GM18861 (cell line): ENCODE results near the gene ARHGAP5.

Source experiments
- ATAC-seq: cut with Tn5 transposase; IDR thresholded peaks from one replicate; pipeline ENCODE4 v1.9.1; 2021; ENCODE audit not compliant: unreplicated experiment

Gene ARHGAP5

GRCh38 chr14:32074887-32075572 lies 2.1 kb upstream of the ARHGAP5 start:
- ATAC-seq: no peak

GRCh38 chr14:32075672-32076277 lies 1.3 kb upstream of the ARHGAP5 start:
- peak; percentile 24 for ATAC-seq

DNA sequence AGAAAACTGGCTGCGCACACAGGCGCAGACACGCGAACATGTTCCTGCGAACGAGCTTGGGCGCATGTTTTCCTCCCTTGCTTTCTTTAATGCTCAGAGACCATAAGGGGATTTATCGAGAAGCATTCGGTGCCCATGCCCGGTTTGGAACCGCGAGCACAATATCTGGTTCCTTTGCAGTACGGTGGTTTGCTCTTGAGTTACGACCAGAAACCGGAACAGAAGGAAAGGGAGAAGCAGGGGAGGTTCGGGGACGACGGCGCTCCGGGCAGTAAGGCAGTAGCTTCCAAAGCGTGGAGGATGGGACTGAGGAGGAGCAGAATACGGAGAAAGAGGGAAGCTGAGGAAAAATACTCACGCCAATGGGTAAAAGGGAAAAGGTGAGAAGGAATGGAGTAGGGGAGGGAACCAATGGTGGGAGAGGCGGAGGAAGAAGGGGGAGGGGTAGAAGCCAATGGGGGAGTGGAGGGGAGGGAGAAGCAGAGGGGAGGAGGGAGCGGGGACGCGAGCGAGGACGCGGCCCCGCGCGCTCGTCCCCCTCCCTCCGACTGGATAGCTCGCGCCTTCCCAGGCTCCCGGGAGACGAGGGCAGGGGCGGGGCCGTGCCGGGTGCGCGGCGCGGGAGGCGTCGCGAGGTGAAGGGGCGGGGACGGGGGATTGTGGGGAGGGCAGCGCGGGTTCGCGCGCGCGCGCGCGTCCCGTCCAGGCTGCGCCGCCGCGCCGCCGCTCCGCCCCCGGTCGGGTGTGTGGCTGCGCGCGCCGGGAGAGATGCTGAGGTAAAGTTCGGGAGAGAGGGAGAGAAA lies 625 bp upstream of the ARHGAP5 start:
- peak; percentile 36 for ATAC-seq

DNA sequence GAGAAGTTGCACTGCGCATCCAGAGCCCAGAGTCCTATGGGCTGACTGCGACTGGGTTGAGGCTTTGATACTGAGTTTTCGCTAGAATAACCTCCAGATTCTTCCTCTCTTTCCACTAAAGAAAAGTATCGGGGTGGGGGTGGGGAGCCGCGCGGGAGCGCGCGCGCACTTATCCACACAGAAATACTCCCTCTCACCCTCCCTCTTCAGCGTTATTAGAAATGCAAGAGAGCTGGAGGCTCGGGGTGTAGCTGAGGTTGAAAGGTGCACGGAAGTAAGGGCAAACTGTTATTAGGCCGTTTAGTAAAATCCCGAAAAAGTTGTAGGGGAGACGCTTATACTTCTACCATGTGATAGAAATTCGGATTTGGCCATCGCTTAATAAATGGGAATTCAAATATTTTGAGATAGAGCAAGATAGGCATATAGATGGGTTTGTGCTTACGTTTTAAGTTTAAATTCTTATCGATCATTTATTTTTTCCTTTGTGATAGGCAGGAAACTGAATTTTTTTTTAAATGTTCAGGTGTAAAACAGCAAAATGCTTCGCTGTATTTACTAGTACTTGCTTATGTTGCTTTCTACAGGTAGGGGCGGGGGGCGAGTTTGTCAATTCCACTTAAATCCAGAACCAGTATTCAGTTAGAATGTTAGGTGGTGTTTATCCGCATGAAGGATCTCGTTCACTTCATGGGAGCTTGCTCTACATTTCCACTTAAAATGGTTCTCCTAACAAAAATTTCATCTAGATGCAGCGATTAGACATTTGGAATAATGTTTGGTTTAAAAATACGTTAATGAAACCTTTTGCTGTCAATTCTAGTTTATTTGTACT lies 1.1 kb downstream of the ARHGAP5 start:
- no peak for ATAC-seq

DNA sequence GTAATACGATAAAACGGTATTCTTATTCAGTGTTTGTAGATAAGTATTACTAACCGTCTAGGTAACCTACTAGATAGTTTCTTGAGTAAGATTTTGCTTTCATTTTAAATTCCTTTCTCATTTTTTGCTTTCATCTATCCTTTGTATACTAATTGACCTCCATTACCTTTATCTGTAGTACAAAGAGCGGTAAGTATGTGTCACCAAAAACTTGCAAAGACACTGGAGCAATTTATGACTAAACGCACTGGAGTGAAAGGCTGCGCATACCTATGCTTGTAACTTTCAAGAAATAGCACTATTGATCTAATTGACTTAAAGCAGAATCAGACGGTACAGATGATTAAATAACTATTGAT lies 1.7 kb downstream of the ARHGAP5 start:
- no peak for ATAC-seq

GRCh38 chr14:32079264-32079663 lies 2.2 kb downstream of the ARHGAP5 start:
- no peak for ATAC-seq

- ATAC-seq: no peak
Measured at GRCh38 chr14:32080001-32080510, 3.0 kb downstream of the ARHGAP5 start.

- no peak for ATAC-seq
Measured at GRCh38 chr14:32081901-32082300, 4.8 kb downstream of the ARHGAP5 start.

GRCh38 chr14:32083315-32083624 lies 6.2 kb downstream of the ARHGAP5 start:
- no peak for ATAC-seq

- ATAC-seq: no peak
Measured at GRCh38 chr14:32083789-32084188, 6.7 kb downstream of the ARHGAP5 start.

- no peak for ATAC-seq
Measured at GRCh38 chr14:32085182-32085844, 8.2 kb downstream of the ARHGAP5 start.

- ATAC-seq: no peak
Measured at GRCh38 chr14:32085845-32086383, 8.8 kb downstream of the ARHGAP5 start.

DNA sequence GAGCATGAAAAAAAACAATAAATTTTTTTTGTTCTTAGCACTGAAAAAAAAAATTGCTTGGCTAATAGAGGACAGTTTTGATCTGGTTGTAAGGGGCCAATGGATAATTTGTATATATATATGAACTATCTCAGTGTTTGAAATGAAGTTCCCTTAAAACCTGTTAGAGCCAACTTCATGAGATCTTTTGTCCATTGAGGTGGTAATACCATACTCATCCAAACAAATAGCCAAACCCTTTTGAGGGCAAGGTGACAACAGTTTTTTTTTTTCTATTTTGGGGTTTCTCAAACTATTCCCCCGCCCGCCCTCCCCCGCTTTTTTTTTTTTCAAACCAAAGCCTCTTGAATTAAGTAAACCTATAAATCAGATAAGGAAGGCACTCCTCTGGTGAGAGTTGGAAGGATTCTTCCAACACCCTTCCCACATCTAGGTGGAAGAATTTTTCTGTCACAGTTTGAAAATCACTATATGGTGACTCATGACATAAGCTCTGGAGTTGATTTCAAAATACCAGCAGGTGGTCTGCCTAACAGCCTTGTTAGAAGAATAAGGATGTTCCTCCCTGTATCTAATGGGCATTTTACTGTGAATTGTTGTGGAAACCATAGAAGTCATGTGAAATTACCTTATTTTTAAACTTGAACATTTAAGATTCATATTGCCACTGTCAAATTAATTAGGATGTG lies 10.2 kb downstream of the ARHGAP5 start:
- no peak for ATAC-seq

GRCh38 chr14:32087907-32088306 lies 10.8 kb downstream of the ARHGAP5 start:
- ATAC-seq: no peak

DNA sequence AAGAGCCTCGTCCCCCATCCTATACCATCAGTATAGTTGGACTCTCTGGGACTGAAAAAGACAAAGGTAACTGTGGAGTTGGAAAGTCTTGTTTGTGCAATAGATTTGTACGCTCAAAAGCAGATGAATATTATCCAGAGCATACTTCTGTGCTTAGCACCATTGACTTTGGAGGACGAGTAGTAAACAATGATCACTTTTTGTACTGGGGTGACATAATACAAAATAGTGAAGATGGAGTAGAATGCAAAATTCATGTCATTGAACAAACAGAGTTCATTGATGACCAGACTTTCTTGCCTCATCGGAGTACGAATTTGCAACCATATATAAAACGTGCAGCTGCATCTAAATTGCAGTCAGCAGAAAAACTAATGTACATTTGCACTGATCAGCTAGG lies 13.6 kb downstream of the ARHGAP5 start:
- ATAC-seq: no peak

- no peak for ATAC-seq
Measured at GRCh38 chr14:32099473-32099872, 22.4 kb downstream of the ARHGAP5 start.

DNA sequence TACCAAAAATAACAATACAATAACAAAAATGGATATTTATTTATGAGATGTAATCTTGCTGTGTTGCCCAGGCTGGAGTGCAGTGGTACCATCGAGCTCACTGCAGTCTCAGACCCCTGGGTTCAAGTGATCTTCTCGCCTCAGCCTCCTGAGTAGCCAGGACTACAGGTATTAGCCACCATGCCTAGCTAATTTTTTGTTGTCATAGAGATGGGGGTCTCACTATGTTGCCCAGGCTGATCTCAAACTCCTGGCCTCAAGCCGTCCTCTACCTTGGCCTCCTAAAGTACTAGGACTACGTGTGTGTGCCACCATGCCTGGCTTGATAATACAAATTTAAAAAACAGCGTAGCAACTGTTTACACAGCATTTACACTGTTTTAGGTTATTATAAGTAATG lies 23.1 kb downstream of the ARHGAP5 start:
- no peak for ATAC-seq

DNA sequence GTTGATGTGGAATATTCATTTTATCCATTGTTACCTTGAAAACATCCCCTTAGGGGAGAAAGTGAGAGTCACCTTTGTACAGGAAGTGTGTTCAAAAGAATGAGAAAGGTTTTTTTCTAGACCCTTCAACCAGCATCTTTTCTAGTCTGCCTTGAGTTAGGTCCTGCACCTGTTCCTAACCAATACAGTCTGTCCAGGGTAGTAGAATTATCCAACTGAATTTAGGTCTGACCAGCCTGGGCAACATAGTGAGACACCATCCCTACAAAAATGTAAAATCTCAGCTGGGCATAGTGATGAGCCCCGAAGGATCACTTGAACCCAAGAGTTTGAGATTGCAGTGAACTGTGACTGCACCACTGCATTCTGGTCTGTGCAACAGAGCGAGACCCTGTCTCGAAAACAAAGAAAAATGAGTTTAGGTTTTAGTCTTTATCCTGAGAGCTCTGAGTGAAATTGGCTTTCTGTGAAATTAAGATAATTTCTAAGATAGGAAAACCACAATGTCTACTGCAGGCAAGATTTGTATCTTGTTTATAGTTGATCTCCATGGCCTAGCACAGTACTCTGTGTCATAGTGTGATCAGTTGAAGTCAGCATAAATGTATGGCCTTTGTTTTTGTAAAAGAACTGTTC lies 25.2 kb downstream of the ARHGAP5 start:
- peak; percentile 71 for ATAC-seq

GRCh38 chr14:32102968-32103367 lies 25.9 kb downstream of the ARHGAP5 start:
- ATAC-seq: no peak
